GM12872 (cell line): ENCODE measurements around the gene CIITA.

Experiments used
- CTCF ChIP-seq: IDR thresholded peaks from 3 replicates; pipeline ENCODE4 v1.5.1; 2011; ENCODE audit warnings: low read depth, mild to moderate bottlenecking, low read length, moderate library complexity; ENCODE audit not compliant: insufficient read depth

The CIITA gene

DNA sequence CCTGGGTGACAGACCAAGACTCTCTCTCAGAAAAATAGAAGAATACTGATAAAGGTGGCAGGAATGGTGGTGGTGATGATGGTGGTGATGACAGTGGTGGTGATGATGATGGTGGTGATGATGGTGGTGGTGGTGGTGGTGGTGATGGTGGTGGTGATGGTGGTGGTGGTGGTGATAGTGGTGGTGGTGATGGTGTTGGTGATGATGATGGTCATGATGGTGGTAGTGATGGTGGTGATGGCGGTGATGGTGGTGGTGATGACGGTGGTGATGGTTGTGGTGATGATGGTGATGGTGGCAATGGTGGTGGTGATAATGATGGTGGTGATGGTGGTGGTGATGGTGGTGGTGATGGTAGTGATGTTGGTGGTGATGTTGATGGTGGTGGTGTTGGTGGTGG lies 18.0 kb upstream of the CIITA start:
- no peak for TF ChIP-seq CTCF

DNA sequence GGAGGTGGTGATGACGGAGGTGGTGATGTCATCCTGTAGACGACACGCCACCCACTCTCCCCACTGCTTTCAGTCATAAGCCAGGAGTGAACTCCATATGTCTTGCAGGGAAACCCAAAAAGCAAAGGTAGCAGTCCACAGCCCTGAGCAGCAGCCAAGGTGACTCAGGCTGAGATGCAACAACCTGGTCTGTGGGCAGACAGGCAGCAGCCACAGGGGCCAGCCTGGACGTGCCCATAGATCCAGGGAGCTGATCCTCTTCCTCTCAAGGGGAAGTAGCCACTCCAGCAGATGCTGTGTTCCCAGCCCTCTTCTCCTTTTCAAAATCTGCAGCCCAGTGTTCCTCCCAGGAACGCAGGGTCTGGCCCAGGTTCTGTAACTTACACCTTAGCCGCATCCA lies 17.3 kb upstream of the CIITA start:
- TF ChIP-seq CTCF, result no peak

DNA sequence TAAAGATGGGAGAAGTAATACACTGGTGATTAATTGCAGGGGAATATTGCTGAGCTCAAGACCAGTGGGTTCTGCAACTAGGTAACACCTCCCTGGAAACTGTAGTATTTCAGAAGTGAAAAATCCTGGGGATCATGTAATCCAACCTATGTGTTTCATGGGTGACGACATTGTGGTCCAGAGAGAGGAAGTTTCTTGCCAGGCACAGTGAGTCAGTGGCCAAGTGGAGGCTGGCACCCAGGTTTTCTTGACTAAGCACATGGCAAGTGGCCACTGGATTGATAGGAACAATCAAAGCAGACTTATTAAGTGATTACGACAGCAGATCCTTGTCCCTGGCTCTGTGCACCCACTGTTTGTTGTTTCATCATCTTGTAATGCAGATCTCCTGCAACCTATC lies 14.6 kb upstream of the CIITA start:
- TF ChIP-seq CTCF, result no peak

- TF ChIP-seq CTCF, result no peak
Observed at GRCh38 chr16:10865991-10866966, 10.7 kb upstream of the CIITA start.

GRCh38 chr16:10867199-10867598 lies 9.8 kb upstream of the CIITA start:
- TF ChIP-seq CTCF, result no peak

- TF ChIP-seq CTCF, result no peak
Observed at GRCh38 chr16:10868104-10868595, 8.9 kb upstream of the CIITA start.

DNA sequence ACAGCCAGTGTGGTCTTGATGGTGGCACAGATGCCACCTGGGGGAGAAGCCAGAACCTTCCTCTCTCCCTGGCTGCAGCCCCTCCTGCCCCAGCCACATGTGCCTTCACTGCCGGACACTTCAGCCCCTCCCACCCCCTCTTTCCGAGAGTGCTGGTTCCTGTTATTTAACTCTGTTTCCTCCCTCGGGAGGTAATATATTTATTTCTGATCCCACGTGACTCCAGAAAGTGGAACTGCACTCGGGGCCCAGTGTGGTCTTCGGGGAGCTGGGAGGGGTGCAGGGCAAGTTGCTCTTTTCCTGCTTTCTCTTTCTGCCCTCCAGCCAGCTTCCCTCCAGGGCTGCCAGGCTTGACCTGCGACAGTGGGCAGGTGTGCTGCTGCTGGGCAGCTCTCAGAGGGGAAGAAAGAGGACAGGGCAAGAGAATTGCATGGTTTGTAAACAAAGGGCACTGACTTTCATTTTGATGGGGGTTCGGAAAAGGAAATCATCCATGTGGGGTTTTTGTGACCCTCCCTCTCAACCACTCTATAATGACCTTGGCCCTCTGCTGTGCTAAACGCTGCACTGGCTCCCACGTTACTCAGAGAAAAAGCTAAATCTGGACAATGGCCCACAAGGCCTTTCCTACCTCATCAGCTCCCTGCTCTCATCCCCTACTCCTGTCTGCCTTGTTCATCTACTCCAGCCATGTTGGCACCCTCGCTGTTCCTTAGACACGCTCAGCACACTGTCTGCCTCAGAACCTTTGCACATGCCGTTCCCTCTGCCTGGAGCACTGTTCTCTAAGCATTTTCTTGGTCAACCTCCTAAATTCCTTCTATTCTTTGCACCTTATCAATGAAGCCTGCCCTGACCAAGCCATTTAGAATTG lies 8.2 kb upstream of the CIITA start:
- TF ChIP-seq CTCF, result peak; percentile 15; the same call in 1 of the 3 replicates
